ENCODE results near the gene ITGB8. TPM values are rescaled to one million over a fixed set of nuclear protein-coding genes. Genes with fewer than 3 reads are reported as not detected.

The ITGB8 gene
- total and polyA plus RNA-seq, 4 donors = 0.16 to 2.8 (median 0.51) TPM

GRCh38 chr7:20358106-20358505 lies 27.4 kb downstream of the ITGB8 start:
- no peaks in the 10 kb centered on the region for H3K4me1 ChIP-seq (ENCODE audit: control insufficient read depth in 4 of 4, insufficient read depth in 4 of 4, low read length in 3 of 4)
- TF ChIP-seq, protein P1, sequence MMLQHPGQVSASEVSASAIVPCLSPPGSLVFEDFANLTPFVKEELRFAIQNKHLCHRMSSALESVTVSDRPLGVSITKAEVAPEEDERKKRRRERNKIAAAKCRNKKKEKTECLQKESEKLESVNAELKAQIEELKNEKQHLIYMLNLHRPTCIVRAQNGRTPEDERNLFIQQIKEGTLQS (IDR thresholded peaks at IDR 0.05) = no peak
- no peak for TF ChIP-seq REST (IDR thresholded peaks at IDR 0.05)
- TF ChIP-seq SP1 (IDR thresholded peaks at IDR 0.05) = no peak
- TF ChIP-seq FOXA1 (IDR thresholded peaks at IDR 0.05) = no peak
- TF ChIP-seq GABPA (IDR thresholded peaks at IDR 0.05 in 1 of 2, conservative IDR thresholded peaks at IDR 0.05 in 1 of 2) = no peak
- no peak for TF ChIP-seq HNF4A (conservative IDR thresholded peaks at IDR 0.05)
- TF ChIP-seq FOXA2 (IDR thresholded peaks at IDR 0.05) = no peak
- no peak for TF ChIP-seq RAD21 (IDR thresholded peaks at IDR 0.05)
- no peak for TF ChIP-seq MAX (IDR thresholded peaks at IDR 0.05)
- no peak for TF ChIP-seq NR2F2 (IDR thresholded peaks at IDR 0.05)
- TF ChIP-seq JUND (IDR thresholded peaks at IDR 0.05) = no peak
- TF ChIP-seq, protein P2, sequence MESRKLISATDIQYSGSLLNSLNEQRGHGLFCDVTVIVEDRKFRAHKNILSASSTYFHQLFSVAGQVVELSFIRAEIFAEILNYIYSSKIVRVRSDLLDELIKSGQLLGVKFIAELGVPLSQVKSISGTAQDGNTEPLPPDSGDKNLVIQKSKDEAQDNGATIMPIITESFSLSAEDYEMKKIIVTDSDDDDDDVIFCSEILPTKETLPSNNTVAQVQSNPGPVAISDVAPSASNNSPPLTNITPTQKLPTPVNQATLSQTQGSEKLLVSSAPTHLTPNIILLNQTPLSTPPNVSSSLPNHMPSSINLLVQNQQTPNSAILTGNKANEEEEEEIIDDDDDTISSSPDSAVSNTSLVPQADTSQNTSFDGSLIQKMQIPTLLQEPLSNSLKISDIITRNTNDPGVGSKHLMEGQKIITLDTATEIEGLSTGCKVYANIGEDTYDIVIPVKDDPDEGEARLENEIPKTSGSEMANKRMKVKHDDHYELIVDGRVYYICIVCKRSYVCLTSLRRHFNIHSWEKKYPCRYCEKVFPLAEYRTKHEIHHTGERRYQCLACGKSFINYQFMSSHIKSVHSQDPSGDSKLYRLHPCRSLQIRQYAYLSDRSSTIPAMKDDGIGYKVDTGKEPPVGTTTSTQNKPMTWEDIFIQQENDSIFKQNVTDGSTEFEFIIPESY (IDR thresholded peaks at IDR 0.05) = no peak
- TF ChIP-seq YY1 (IDR thresholded peaks at IDR 0.05) = no peak
- TF ChIP-seq RXRA (IDR thresholded peaks at IDR 0.05) = no peak
- no peak for TF ChIP-seq CTCF (IDR thresholded peaks at IDR 0.05; ENCODE audit: low read depth, low read length, missing input control)
- TF ChIP-seq HNF4G (IDR thresholded peaks at IDR 0.05) = no peak
- no peak for TF ChIP-seq TAF1 (conservative IDR thresholded peaks at IDR 0.05)
- TF ChIP-seq EGR1 (IDR thresholded peaks at IDR 0.05; ENCODE audit: low read depth in 2 of 2) = no peak
- H3K27ac ChIP-seq (ENCODE audit: low read depth in 1 of 2, low read length in 2 of 2) = no peak overlapping the region
- no peaks in the 10 kb centered on the region for H3K36me3 ChIP-seq (ENCODE audit: control insufficient read depth in 4 of 4, insufficient read depth in 3 of 4, low read depth in 1 of 4, low read length in 3 of 4)
- no peaks in the 10 kb centered on the region for H3K9me3 ChIP-seq (ENCODE audit: control insufficient read depth in 4 of 4, low read length in 3 of 4)
- WGBS = 89% methylated on average over 3 of the region's 3 CpGs
- no peak overlapping the region for H3K4me3 ChIP-seq (ENCODE audit: low read depth in 1 of 3, low read length in 3 of 3)
- no peaks in the 10 kb centered on the region for H3K27me3 ChIP-seq (ENCODE audit: control insufficient read depth in 4 of 4, insufficient read depth in 4 of 4, low read length in 3 of 4)
- no peak overlapping the region for H3K9ac ChIP-seq (ENCODE audit: low read depth in 1 of 2, low read length in 2 of 2)
- no peak for DNase-seq (ENCODE audit: low spot score)
